ENCODE measurements around the gene KBTBD3. TPM values are rescaled to one million over a fixed set of nuclear protein-coding genes. Genes with fewer than 3 reads are reported as not detected.
"Not testable (repeated sequence)": the region's sequence is repeated elsewhere in the genome, so short reads cannot be mapped to it uniquely, and the experiment has no call there.

Gene KBTBD3
- total RNA-seq, 2 experiments from 2014 or later = 9.2 to 11.6 TPM

DNA sequence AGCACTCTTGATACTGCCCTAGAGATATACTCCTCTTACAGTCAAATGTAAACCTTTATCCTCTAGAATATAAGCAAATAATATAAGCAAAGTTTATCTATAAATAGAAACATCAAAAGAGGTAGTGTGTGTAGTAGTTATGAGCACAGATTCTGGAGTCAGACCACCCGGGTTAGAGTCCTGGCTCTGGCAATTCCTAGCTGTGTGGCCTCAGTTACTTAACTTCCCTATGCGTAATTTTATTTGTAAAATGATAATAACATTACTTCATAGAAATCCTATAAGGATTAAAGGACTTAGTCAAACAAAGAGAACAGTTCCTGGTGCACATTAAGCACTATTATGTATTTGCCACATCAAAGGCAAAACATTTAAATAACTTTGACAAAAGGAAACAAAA is 62.1 kb downstream of the KBTBD3 start:
- Mint-ChIP-seq H3K27me3 (no peaks in the 10 kb centered on the region), H3K36me3 (ENCODE audit: low read depth) (peaks cover 56% of the 10 kb centered on the region), H3K4me3 (no peak overlapping the region), H3K4me1 (peaks cover 34% of the 10 kb centered on the region), H3K27ac (no peak overlapping the region), H3K9me3 (no peaks in the 10 kb centered on the region)
- POLR2A ChIA-PET = no interaction called here
- no peak for DNase-seq
- CTCF ChIA-PET = interaction anchor here (0.7 kb wide), 1 partner anchor 152 kb away, joined by 3 read pairs; no protein-coding TSS in a partner anchor

DNA sequence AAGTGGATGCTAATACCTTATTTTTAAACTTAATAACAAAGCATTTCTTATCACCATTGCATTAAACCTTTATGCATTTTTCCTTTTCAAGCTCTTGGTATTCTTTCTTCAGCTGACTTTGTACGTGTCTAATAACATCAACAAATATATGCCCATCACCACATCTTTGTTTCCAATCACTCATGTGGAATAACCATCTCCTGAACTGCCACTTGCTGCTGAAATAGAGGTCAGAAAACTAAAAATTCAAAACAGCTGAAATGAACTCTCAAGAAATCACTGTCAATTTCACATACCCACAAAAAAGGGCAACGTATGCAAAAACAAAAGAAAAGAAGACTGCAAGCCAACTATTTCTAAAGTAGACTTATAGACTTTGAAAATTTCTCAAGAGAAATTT is 62.5 kb downstream of the KBTBD3 start:
- Mint-ChIP-seq H3K4me1 (peaks cover 29% of the 10 kb centered on the region), H3K4me3 (no peak overlapping the region), H3K27me3 (no peaks in the 10 kb centered on the region), H3K27ac (no peak overlapping the region), H3K36me3 (ENCODE audit: low read depth) (peaks cover 56% of the 10 kb centered on the region), H3K9me3 (peaks cover 2% of the 10 kb centered on the region)
- no peak for DNase-seq
- POLR2A ChIA-PET = no interaction called here
- CTCF ChIA-PET = no interaction called here

DNA sequence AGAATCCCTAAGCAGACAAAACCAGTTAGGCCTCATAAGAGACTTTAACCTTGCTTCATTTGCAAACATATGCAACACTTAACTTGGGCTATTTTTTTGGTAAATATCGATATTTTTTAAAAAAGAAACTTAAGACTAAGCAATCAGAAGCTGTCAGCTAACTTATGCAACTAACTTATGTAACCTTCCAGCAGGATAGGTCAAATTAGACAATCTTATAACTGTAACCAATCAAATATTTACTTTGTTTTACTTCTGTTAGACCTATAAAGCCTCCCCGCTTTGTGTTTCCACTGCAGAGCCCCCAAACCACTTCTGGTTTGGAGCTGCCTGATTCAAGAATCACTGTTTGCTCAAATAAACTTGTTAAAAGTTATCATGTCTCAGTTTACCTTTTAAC is 63.1 kb downstream of the KBTBD3 start:
- H3K27ac Mint-ChIP-seq = no peak overlapping the region
- ChIA-PET POLR2A (no interaction called here), CTCF (no interaction called here)
- H3K4me3 Mint-ChIP-seq = no peak overlapping the region
- H3K9me3 Mint-ChIP-seq = peaks cover 4% of the 10 kb centered on the region
- H3K27me3 Mint-ChIP-seq = no peaks in the 10 kb centered on the region
- DNase-seq = no peak
- peaks cover 25% of the 10 kb centered on the region for H3K4me1 Mint-ChIP-seq
- H3K36me3 Mint-ChIP-seq (ENCODE audit: low read depth) = peaks cover 58% of the 10 kb centered on the region

DNA sequence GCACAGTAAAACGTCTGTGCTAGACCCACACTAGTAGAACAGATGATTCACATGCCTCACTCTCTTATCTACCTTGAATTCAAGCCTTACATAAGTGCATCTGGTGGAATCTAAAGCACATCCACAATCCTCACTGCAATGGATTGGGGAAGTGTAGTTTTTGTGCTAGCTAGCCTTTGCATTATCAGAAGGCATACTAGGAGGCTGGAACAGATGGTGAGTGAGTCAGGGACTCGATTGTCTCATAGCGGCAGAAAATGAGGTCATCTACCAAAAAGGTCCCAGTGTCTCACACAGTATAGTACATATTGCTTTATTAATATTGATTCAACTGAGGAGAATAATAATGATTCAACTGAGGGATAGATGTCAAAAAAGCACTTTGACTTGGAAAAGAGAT is 64.4 kb downstream of the KBTBD3 start:
- no peak overlapping the region for H3K4me3 Mint-ChIP-seq
- CTCF ChIA-PET = no interaction called here
- no peaks in the 10 kb centered on the region for H3K27me3 Mint-ChIP-seq
- H3K36me3 Mint-ChIP-seq (ENCODE audit: low read depth) = peaks cover 67% of the 10 kb centered on the region
- H3K27ac Mint-ChIP-seq = no peak overlapping the region
- no peak for DNase-seq
- H3K9me3 Mint-ChIP-seq = peaks cover 4% of the 10 kb centered on the region
- H3K4me1 Mint-ChIP-seq = peaks cover 17% of the 10 kb centered on the region
- POLR2A ChIA-PET = no interaction called here

DNA sequence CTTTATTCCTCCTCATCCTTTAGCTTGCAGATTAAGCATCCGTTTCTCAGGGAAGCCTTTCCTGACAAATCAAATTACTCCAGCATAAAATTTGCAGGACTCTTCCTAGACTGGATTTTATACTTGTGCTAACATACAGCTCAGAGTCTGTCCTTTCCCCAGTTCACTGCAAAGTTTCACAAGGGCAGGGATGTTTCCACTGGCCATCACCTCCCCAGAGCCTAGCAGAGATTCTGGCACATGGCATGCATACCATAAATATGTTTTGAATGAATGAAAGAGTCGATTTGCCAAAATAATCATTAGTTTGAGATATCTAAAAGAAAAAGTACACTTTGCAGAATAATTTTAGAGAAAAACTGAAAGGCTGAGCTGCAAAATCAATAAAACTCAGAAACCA is 65.7 kb downstream of the KBTBD3 start:
- POLR2A ChIA-PET = no interaction called here
- Mint-ChIP-seq H3K36me3 (ENCODE audit: low read depth) (peaks cover 77% of the 10 kb centered on the region), H3K9me3 (peaks cover 4% of the 10 kb centered on the region), H3K27me3 (no peaks in the 10 kb centered on the region), H3K4me1 (peaks cover 10% of the 10 kb centered on the region), H3K27ac (no peak overlapping the region), H3K4me3 (no peak overlapping the region)
- CTCF ChIA-PET = no interaction called here
- no peak for DNase-seq

DNA sequence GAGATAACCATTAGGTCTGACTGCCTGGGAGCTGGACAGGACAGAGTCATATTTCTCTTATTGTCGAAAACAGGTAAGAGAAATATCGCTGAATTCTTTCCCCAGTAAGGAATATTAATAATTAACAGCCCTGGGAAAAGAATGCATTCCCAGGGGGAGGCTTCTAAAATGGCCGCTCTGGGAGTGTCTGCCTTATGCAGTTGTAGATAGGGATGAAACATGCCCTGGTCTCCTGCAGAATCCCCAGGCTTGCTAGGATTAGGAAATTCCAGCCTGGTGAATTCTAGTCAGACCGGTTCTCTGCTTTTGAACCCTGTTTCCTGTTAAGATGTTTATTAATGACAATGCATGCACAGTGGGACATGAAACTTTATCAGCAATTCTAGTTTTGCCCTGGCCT is 74.1 kb downstream of the KBTBD3 start:
- DNase-seq, H3K9me3 Mint-ChIP-seq, H3K27me3 Mint-ChIP-seq, POLR2A ChIA-PET, H3K4me1 Mint-ChIP-seq, CTCF ChIA-PET, H3K4me3 Mint-ChIP-seq, H3K27ac Mint-ChIP-seq: not testable (repeated sequence)
- peaks cover 63% of the 10 kb centered on the region for H3K36me3 Mint-ChIP-seq (ENCODE audit: low read depth)

DNA sequence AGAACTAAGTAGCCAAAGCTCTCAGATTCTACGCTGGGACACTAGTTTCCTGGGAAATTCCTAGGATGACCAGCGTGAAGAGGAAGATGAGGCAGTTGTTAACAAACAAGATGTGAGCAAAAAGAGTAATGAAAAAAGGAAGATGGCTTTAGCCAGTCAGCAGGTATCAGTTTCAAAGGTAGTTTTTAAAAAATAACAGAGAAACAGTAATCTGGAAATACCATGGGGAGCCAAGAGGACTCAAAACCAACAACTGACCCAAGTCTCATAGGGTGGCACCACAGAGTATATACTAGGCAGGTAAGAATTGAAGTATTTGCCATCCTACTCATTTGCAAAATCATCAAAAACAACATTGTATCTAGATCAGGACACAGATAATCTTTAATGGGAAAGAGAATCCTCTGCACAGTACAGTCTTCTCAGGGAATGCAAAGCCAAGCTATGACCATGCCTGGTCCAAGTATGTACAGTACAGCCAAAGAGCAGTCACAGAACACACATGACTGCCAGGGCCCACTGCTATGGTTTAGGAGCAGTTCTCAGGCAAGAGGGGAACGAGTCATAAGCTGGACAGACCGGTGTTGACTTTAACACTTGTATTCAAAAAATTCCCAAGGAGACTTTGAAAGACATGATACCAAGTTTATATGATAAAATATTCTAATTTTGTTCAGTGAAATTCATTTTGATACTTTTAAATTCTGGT is 75.7 kb downstream of the KBTBD3 start:
- H3K36me3 Mint-ChIP-seq (ENCODE audit: low read depth) = peaks cover 49% of the 10 kb centered on the region
- POLR2A ChIA-PET = no interaction called here
- no peak overlapping the region for H3K4me3 Mint-ChIP-seq

More for the DNA sequence above, 75.7 kb downstream of the KBTBD3 start:
- H3K4me1 Mint-ChIP-seq = no peaks in the 10 kb centered on the region
- H3K27ac Mint-ChIP-seq = no peak overlapping the region
- H3K27me3 Mint-ChIP-seq = no peaks in the 10 kb centered on the region
- peaks cover 9% of the 10 kb centered on the region for H3K9me3 Mint-ChIP-seq
- CTCF ChIA-PET = no interaction called here
- DNase-seq = no peak

Other genes with a start within 250 kb of the KBTBD3 start
- 10 to 100 TPM; 14.7 to 16.7 TPM for gene MSANTD4, start 55.1 kb downstream of the KBTBD3 start, total RNA-seq
- gene AASDHPPT, start 315 bp upstream of the KBTBD3 start, total RNA-seq = 10 to 100 TPM; 33.9 to 36.9 TPM